GM10248 (cell line): ENCODE data around the gene GFRA1.

Source experiments
- CTCF ChIA-PET: fragments of 300-600 bp; sonication (Branson Sonifier 250); formaldehyde crosslinking; extraction: SDS; loops from one replicate; lab custom pipeline; 2021; ENCODE audit warnings: antibody characterized with exemption; lab: Yijun Ruan, JAX
- POLR2A ChIA-PET: fragments of 350-650 bp; sonication (Branson Sonifier 250); formaldehyde crosslinking; extraction: SDS; loops from one replicate; lab custom pipeline; 2020; ENCODE audit warnings: antibody characterized with exemption; lab: Yijun Ruan, JAX
- DNase-seq: peaks from one replicate; pipeline ENCODE4 v3.0.0; 2012; ENCODE audit errors: extremely low spot score
- CTCF ChIP-seq: IDR thresholded peaks from 2 replicates; pipeline ENCODE4 v1.5.1; 2012; ENCODE audit warnings: mild to moderate bottlenecking, low read depth; ENCODE audit errors: extremely low read depth, missing control alignments, control extremely low read depth

Gene GFRA1

GRCh38 chr10:116110736-116111135 is 162.3 kb downstream of the GFRA1 start:
- TF ChIP-seq CTCF: no peak
- CTCF ChIA-PET: interaction anchor here (1.1 to 1.3 kb wide), 2 partner anchors 11 to 28 kb away, joined by 3 read pairs; no protein-coding TSS in a partner anchor
- POLR2A ChIA-PET: no interaction called here
- no peak for DNase-seq

- CTCF ChIA-PET: interaction anchor here (1.3 to 1.6 kb wide), 2 partner anchors 10 to 12 kb away, joined by 3 to 4 read pairs; no protein-coding TSS in a partner anchor
- DNase-seq: no peak
- POLR2A ChIA-PET: no interaction called here
- TF ChIP-seq CTCF: no peak
These were observed 163.1 kb downstream of the GFRA1 start for GRCh38 chr10:116109881-116110280.

GRCh38 chr10:116109481-116109880 is 163.5 kb downstream of the GFRA1 start:
- ChIA-PET CTCF (interaction anchor here (1.3 to 1.6 kb wide), 2 partner anchors 10 to 12 kb away, joined by 3 to 4 read pairs; no protein-coding TSS in a partner anchor), POLR2A (no interaction called here)
- no peak for TF ChIP-seq CTCF
- DNase-seq: no peak

GRCh38 chr10:116108095-116108494 is 164.9 kb downstream of the GFRA1 start:
- no peak for DNase-seq
- ChIA-PET POLR2A (no interaction called here), CTCF (interaction anchor here (1.2 kb wide), 1 partner anchor 12 kb away, joined by 4 read pairs; no protein-coding TSS in a partner anchor)
- no peak for TF ChIP-seq CTCF

- POLR2A ChIA-PET: no interaction called here
- CTCF ChIA-PET: no interaction called here
- TF ChIP-seq CTCF: no peak
- no peak for DNase-seq
These were observed 166.4 kb downstream of the GFRA1 start for GRCh38 chr10:116106611-116107010.

- CTCF ChIA-PET: interaction anchor here (1.5 kb wide), 1 partner anchor 16 kb away, joined by 3 read pairs; no protein-coding TSS in a partner anchor
- POLR2A ChIA-PET: no interaction called here
These were observed 167.7 kb downstream of the GFRA1 start for GRCh38 chr10:116105264-116105663.

More at GRCh38 chr10:116105264-116105663, 167.7 kb downstream of the GFRA1 start:
- DNase-seq: no peak
- no peak for TF ChIP-seq CTCF
